Thoracic aorta endothelial cell (primary cell): Measurements from ENCODE around the gene KCTD6. TPM values are rescaled to one million over a fixed set of nuclear protein-coding genes. Genes with fewer than 3 reads are reported as not detected.

Experiments used
- total RNA-seq: library from RNA; depleted of rRNA; stranded (reverse); fragments of >200 nt; gene quantifications from 2 replicates; pipeline ENCODE4 v1.2.3, GENCODE V29; 2012

Gene KCTD6
- total RNA-seq = 10.8 and 12.0 TPM in 2 replicates

GRCh38 chr3:58491506-58492402, at the start of gene KCTD6:
TSS of gene KCTD6 (plus strand) at chr3:58492096. CDS start at chr3:58498756, 6,660 bp downstream.

GRCh38 chr3:58536501-58537411, 44.9 kb downstream of the KCTD6 start, which contains the start of gene ACOX2:
TSS of gene ACOX2 (minus strand) at chr3:58537190. CDS start at chr3:58535106, 2,084 bp downstream.

Other genes starting within 250 kb of the KCTD6 start
- gene RPP14, start 185.9 kb upstream of the KCTD6 start, total RNA-seq = 21.1 and 23.1 TPM in 2 replicates
- 6.3 and 8.1 TPM in 2 replicates for gene HTD2, start 185.6 kb upstream of the KCTD6 start, total RNA-seq
- 27.7 and 31.7 TPM in 2 replicates for gene PXK, start 159.2 kb upstream of the KCTD6 start, total RNA-seq
- gene PDHB, start 58.3 kb upstream of the KCTD6 start, total RNA-seq = 72.2 and 73.8 TPM in 2 replicates
- 2.9 and 4.5 TPM in 2 replicates for gene ACOX2, start 45.1 kb downstream of the KCTD6 start, total RNA-seq
- 10.8 and 48.1 TPM in 2 replicates for gene FAM107A, start 85.3 kb downstream of the KCTD6 start, total RNA-seq
- 0.27 and 0.57 TPM in 2 replicates for gene FAM3D, start 174.7 kb downstream of the KCTD6 start, total RNA-seq